ENCODE measurements around the gene ZNF469.

The ZNF469 gene, protein sequence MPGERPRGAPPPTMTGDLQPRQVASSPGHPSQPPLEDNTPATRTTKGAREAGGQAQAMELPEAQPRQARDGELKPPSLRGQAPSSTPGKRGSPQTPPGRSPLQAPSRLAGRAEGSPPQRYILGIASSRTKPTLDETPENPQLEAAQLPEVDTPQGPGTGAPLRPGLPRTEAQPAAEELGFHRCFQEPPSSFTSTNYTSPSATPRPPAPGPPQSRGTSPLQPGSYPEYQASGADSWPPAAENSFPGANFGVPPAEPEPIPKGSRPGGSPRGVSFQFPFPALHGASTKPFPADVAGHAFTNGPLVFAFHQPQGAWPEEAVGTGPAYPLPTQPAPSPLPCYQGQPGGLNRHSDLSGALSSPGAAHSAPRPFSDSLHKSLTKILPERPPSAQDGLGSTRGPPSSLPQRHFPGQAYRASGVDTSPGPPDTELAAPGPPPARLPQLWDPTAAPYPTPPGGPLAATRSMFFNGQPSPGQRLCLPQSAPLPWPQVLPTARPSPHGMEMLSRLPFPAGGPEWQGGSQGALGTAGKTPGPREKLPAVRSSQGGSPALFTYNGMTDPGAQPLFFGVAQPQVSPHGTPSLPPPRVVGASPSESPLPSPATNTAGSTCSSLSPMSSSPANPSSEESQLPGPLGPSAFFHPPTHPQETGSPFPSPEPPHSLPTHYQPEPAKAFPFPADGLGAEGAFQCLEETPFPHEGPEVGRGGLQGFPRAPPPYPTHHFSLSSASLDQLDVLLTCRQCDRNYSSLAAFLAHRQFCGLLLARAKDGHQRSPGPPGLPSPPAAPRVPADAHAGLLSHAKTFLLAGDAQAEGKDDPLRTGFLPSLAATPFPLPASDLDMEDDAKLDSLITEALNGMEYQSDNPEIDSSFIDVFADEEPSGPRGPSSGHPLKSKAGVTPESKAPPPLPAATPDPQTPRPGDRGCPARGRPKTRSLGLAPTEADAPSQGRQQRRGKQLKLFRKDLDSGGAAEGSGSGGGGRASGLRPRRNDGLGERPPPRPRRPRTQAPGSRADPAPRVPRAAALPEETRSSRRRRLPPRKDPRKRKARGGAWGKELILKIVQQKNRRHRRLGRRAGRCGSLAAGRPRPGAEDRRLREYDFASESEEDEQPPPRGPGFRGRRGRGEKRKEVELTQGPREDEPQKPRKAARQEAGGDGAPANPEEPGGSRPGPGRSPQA (N-terminal part only)

DNA sequence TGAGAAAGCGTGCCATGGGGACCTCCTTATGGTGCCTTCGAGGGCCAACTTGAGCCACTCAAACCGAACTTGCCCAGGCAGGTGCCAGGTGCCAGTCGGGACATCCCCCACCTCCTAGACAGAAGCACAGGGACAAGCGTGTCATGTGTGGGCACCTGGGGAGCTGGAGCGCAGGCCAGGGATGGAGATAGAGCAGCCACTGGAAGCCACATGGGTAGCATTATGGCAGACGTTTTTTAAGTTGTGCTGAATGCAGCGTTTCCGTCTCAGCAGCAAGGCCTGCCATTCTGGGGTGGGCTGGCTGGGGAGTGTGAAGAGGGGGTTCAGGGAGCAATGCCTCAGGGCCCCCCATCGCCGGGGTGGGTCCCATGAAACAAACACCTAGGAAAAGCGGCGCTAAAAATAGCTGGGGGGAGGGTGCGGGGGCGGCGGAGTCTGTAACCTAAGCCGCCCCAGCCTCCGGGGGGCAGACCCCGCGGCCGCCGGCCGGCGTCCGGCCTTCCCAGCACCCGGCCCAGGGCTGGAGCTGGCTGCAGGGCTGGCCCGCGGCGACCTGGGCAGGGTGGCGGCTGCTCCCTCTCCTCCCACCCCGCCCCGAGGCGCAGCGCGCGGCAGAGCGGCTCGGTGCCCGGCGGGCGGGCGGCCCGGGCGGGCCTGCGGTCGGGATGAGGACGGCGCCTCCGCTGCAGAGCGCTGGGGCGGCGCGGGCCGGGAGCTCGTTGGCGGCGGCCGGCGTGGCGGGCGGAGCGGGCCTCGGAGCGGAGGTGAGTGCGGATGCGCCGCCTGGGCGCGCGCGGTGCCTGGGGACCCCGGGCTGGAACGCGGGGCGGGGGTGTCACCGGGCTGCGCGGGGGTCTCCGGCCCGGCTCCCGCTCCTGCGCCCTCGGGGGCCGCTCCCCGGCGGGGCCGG lies at the start of gene ZNF469:
TSS of gene ZNF469 (plus strand) at position 469 of the 910 bp plus-strand sequence. CDS start 44,512 bp downstream, outside the sequence.
- FAIRE-seq (peak; percentile 76), DNase-seq (ENCODE audit: low spot score) (peak; percentile 66)

DNA sequence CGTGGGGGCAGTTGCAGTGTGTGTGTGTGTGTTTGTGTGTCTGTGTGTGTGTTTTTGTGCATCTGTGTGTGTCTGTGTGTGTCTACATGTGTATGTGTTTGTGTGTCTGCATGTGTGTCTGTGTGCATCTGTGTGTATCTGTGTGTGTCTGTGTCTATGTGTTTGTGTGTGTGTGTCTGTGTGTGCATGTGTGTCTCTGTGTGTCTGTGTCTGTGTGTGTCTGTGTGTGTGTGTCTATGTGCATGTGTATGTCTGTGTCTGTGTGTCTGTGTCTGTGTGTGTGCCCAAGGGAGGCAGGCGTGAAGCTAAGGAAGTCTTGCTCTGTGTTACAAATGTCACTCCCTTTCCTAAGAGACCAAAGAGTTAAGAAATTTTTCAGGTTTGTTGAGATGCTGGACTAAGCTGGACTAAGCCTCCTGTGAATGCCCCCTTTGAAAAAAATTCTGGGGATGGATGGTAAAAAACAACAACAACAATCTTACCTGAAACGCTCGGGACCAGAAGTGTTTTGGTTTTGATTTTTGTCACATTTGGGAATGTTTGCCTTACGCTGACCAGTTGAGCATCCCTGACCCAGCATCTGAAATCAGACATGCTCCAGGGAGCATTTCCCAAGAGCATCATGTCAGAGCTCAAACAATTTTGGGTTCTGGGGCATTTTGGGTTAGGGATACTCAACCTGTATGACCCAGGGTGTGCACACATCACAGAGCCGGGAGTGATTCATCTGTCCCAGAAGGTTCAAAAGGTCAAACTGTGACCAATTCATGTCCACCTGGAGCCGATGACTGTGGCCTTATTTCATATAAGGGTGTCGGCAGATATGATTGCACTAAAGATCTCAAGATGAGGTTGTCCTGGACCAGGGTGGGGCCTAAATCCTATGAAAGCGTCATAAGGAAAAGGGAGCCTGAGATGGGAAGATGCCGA lies 48.6 kb upstream of the ZNF469 start:
- peak; percentile 73 for FAIRE-seq

DNA sequence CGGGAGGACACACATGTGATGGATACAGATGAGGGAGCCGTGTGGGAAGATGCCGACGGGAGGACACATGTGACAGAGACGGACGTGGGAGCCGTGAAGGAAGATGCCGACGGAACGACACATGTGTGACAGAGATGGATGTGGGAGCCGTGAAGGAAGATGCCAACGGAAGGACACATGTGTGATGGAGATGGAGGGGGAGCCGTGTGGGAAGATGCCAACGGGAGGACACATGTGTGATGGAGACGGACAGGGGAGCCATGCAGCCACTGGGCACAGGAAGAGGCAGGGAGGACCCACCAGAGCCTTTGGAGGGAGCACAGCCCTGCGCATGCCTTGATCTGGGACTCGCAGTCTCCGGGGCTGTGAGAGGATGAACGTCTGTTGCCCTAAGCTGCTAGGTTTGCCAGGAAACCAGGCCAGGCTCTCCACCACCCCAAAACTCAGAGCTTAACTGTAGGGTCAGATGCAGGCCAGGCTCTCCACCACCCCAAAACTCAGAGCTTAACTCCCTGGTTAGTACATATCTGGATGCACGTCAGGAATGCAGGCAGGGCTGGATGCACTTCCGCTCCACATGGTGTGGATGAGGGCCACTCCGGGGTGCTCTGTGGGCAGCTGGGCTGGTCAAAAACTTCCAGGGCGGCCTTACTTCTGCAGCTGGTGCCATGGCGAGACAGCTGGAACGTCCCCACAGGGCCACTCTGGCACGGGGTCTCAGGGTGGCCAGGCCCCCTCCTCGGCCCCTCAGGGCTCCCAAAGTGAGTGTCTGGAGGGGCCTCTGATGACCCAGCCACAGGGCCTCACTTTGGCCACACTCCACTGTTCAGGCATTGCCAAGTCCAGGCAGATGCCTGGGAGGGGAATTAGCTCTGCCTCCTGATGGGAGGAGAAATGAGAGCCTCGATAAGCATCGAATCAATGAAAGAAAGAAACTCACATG lies 47.7 kb upstream of the ZNF469 start:
- DNase-seq (ENCODE audit: low spot score) (no peak), FAIRE-seq (no peak)

More for the DNA sequence above, 48.6 kb upstream of the ZNF469 start:
- no peak for DNase-seq (ENCODE audit: low spot score)

DNA sequence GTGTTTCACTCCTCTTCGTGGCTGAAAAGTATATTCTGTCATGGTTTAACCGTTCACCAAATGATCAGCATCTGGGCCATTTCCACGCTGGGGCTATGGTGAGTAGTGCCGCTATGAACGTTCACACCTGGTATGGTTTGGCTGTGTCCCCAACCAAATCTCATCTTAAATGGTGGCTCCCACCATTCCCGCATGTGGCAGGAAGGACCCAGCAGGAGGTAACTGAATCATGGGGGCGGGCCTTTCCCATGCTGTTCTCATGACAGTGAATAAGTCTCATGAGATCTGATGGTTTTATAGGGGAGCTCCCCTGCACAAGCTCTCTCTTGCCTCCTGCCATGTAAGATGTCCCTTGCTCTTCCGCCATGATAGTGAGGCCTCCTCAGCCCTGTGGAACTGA lies 45.7 kb upstream of the ZNF469 start:
- FAIRE-seq: no peak
- DNase-seq (ENCODE audit: low spot score): no peak

DNA sequence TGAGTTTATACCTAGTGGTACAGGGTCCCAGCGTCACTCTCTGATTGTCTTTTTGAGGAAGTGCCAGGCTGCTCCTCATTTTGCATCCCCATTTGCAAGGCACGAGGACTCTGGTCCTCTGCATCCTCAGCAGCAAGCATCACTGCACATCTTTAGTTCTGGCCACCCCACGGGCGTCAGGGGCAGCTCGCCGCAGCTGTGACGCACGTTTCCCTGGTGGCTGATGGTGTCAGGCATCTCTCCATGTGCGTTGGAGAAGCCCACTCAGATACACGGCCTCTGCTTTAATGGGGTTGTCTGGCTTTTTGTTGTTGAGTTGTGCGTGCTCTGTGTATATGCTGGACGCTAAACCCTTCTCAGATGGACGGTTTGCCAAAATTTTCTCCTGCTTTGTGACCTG lies 45.2 kb upstream of the ZNF469 start:
- FAIRE-seq: no peak
- no peak for DNase-seq (ENCODE audit: low spot score)

DNA sequence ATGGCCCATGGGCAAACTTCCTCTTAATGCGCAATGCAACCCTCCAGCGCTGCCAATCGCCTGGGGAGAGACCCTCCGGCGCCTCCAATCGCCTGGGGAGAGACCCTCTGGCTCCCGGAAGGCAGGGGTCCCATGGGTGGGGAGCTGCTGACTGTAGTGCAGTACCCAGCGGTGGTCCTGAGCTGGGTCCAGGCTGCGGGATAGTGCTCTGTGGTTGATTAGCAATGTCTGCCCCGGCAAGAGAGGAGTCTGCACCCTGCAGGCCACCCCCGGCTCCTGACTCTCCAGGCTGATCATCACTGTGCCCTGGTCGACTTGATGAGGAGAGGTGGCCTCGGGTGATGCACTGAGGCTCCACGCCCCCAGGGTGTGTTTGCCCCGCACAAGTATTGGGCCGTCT lies 44.6 kb upstream of the ZNF469 start:
- FAIRE-seq (no peak), DNase-seq (ENCODE audit: low spot score) (no peak)

DNA sequence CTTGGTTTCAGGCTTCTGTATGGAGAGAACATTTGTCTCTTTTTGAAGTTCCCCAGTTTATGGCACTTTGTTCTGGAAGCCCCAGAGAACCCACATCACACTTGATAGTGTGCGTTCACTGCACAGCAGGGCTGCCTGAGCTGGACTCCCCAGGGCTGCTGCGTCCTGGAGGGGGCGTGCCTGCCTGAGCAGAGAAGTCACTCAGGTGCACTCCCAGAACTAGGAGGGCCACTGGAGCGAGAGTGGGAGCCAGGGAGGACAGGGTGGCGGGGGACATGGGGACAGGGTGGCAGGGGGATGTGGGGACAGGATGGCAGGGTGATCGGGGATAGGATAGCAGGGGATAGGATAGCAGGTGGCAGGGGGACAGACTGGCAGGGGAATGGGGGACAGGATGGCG lies 43.9 kb upstream of the ZNF469 start:
- no peak for FAIRE-seq
- DNase-seq (ENCODE audit: low spot score): no peak

DNA sequence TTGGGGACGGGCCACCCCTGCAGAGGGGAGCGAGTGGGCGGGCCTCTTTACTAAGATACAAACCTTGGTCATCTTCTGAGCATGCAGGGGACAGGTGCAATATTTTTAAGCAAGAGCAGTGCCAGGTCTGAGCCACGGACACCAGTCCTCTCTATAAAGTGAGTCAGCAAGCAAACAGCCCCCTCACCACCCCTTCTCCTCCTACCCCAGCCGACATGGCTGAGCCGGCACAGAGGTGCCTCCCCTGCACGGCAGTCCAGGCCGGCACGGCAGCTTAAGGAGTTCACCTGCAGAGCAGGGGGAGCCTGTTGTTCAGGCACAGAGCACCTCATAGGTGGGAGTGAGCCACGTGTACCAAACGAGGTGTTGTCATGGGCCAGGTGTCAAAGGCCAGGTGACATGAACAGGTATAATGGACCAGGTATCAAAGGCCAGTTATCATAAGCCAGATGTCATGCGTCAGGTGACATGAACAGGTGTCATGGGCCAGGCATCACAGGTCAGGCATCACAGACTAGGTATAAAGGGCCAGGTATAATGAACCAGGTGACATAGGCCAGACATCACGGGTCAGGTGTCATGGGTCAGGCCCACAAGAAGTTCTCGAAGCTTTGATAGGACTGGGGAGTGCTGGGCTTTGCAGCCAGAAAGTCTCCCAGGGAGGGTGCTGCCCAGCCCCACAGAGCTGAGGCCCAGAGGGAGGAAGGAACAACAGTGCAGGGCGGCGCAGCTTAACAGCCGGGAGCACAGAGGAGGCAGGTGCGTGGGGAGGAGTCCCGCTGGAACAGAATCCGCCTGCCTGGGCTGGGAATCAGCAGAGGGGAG lies 42.6 kb upstream of the ZNF469 start:
- no peak for FAIRE-seq

DNA sequence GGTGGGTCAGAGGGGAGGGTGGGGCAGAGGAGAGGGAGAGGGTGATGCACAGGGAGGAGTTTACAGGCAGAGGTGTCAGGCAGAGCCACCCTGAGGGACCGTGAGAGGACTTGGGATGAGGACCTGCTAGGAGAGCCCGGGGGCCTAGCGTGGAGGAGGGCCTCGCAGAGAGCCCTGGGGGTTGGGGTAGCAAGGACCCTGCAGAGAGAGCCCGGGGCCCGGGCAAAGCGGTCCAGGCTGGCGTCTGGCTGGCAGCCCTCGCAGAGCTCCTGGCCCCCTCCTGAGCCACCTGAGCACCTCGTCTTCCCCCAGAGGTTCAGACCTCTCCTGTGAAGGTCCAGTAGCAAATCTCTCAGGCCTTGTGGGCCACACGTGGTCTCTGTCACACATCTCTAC lies 42.0 kb upstream of the ZNF469 start:
- DNase-seq (ENCODE audit: low spot score): no peak
- FAIRE-seq: no peak

More for the DNA sequence above, 42.6 kb upstream of the ZNF469 start:
- DNase-seq (ENCODE audit: low spot score): no peak

DNA sequence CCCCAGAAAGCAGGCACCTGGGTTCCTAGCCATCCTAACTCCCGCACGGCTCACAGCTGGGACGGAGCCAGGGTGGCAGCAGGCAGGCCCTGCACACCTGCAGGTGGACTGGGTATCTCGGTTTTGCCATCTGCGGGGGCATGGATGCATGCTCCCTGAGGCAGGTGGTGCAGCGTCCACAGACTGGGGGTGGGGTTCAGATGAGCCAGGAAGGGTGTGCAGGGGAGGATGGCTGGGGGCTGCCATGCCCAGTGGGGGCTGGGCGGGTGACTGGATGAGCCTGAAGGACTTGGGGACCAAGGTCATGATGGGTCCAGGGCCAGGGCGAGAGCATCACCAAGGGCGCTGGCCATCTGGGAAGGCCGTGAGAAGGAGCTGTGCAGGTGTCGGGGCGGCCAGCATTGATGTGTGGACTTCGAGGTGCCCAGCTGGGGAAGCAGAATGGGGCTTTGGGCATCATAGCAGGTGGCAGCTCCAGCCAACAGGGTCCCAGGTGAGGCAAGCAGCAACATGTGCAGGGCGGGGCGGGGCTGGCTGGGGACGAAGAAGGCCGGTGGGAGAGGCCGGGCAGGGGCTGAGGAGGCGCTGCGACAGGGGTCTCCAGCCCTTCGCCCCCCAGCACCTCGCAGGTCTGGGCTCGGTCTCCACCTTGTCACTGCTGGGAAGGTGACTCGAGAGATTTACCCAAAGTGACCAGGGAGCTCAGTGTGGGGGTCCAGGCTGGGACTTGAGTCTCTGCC lies 41.0 kb upstream of the ZNF469 start:
- FAIRE-seq: no peak
- DNase-seq (ENCODE audit: low spot score): no peak

DNA sequence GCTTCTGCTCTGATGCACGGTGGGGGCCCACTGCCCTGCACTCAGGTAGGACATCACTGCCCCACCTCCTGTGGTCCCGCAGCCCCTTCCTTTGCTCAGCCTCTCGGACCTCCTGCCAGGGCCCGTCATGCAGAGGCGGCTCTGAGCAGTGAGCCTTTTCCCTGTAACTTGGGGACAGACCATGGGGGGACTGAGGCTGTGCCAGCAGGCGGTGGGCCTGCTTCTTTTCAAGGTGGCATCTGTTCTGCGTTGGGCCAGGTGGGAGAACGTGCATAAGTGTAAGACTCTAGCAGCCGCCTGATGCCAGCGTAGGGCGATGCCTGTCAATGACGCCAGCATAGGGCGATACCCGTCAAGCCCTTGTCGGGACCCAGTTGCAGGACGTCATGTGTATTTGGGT lies 40.3 kb upstream of the ZNF469 start:
- FAIRE-seq (no peak), DNase-seq (ENCODE audit: low spot score) (no peak)

DNA sequence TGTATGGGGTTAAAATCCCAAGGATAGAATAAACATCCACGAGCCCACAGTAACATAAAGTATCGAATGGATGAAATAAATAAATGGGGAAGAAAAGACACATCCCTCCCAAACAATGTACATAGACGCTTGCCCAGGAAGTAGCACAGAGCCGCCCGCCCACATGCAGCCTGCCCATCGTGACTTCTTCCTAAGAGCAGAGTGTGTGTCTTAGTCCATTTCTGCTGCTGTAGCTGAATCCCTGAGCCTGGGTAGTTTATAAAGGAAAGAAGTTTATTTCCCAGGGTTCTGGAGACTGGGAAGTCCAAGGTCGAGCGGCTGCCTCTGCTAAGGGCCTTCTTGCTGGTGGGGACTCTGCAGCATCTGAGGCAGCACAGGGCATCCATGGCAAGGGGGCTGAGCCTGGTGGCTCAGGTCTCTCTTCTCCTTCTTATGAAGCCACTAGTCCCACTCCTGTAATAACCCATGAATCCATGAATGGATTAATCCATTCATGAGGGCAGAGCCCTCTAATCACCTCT lies 39.4 kb upstream of the ZNF469 start:
- DNase-seq (ENCODE audit: low spot score): no peak
- FAIRE-seq: no peak

DNA sequence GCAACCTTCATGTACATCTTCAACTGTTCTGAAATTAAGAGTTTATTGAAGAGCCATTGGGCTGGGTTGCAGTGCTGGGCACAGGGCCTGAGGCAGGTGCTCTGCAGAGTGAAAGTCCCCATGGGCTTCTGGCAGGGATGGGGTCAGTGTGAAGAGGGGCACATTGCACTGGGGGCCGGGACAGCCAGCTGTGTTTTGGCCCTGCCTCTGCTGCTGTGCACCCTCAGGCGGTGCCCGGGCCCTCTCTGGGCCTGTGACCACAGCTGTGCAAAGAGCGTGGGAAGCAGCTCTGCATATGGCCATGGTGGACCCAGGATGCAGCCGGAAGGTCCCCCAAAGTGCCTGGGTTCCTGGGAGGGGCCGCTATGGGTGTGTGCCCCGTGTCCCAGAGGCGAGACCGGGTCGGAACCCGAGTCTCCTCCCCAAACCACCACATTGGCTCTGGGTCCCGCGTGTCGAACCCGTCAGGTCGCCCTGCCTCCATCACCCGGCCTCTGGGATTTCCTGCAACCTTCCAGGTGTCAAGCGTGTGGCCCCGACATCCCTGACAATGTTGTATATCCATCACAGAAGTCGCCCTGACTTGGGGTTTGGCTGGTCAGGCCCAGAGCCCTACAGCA lies 38.2 kb upstream of the ZNF469 start:
- FAIRE-seq: no peak
- no peak for DNase-seq (ENCODE audit: low spot score)

DNA sequence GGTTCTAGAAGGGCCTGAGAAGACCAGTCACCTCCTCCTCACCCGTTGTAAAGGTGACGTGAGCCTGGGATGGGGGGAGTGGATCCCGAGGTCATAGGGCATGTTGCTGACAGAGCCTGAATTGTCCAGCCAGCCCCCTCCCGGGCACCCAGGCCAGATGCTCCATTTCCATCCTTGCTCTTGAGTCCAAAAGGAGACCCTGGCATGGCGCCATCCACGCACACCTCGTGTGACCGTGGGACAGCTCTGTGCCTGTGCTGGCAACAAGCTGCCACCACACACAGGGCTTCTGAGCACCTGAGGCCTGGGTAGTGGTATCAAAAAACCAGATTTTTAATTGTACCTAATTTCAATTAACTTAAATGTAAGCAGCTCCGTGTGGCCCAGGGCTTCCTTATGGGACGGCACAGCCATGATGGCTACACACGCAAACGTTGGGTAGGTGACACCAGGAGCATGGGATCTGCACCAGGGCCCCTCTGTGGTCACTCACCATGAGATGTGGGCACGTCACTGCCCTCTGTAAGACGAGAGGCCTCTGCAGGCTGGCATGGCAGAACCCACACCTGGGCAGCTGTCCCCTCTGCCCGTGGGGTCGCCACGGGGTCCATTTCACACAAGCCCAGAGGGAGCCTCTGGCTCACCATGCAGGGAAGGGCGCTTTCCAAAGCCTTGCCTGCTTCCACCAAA lies 37.6 kb upstream of the ZNF469 start:
- DNase-seq (ENCODE audit: low spot score) (no peak), FAIRE-seq (no peak)

DNA sequence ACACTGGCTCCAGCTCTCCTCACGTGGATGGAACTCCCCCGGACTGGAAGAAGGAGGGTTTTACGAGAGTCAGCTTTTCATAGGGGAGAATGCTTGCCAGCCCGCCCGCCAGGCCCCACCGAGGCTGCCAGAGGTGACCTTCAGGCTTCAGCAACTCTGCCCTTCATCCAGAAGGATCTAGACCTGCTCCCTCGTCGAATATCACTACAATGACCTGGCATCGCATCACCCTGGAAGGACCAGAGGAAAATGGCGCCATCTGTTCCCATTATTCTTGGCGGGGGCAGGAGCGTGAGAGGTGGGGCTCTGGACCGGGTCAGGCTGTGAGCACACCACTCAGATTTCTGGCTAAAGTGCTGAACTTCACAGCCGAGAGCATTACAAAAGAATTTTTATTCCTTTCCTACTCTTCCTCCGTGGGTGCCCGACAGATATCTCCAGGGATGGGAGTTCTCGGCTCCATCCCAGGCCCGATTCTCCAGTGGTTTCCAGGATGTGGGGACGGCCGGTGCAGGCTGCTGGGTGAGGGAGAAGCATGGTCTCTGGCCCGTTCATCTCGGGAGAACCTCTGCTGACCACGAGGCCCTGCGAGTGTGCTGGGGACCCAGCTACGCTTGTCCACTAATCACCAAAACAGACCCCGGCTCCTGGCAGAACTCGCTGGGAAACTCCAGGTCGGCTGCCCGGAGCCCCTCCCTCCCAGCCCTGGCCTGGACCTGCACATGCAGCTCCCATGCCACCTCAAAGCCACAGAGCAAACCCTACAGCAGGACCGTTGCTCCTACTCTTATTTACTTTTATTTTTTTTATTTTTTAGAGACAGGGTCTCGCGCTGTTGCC lies 36.8 kb upstream of the ZNF469 start:
- FAIRE-seq: no peak
- no peak for DNase-seq (ENCODE audit: low spot score)

Data from urothelium cell line (cell line).